ENCODE data around the gene SLC29A1.

SLC29A1 gene

GRCh38 chr6:44258921-44259320 lies 35.5 kb downstream of the SLC29A1 start:
- DNase-seq (ENCODE audit: low read depth): no peak
- no peak for TF ChIP-seq CTCF (IDR thresholded peaks at IDR 0.05; ENCODE audit: control insufficient read depth, insufficient read depth, low read depth, low read length, missing control alignments)
- H3K4me3 ChIP-seq (ENCODE audit: control insufficient read depth, low read depth, low read length): no peak overlapping the region

- no peak overlapping the region for H3K4me3 ChIP-seq (ENCODE audit: control insufficient read depth, low read depth, low read length)
- DNase-seq (ENCODE audit: low read depth): no peak
- TF ChIP-seq CTCF (IDR thresholded peaks at IDR 0.05; ENCODE audit: control insufficient read depth, insufficient read depth, low read depth, low read length, missing control alignments): no peak
Measured at GRCh38 chr6:44260011-44260410, 36.6 kb downstream of the SLC29A1 start.

- no peak for DNase-seq (ENCODE audit: low read depth)
- no peak for TF ChIP-seq CTCF (IDR thresholded peaks at IDR 0.05; ENCODE audit: control insufficient read depth, insufficient read depth, low read depth, low read length, missing control alignments)
- H3K4me3 ChIP-seq (ENCODE audit: control insufficient read depth, low read depth, low read length): no peak overlapping the region
Measured at GRCh38 chr6:44260451-44261297, 37.3 kb downstream of the SLC29A1 start.

GRCh38 chr6:44261581-44261980 lies 38.2 kb downstream of the SLC29A1 start:
- DNase-seq (ENCODE audit: low read depth): no peak
- TF ChIP-seq CTCF (IDR thresholded peaks at IDR 0.05; ENCODE audit: control insufficient read depth, insufficient read depth, low read depth, low read length, missing control alignments): no peak
- no peak overlapping the region for H3K4me3 ChIP-seq (ENCODE audit: control insufficient read depth, low read depth, low read length)

GRCh38 chr6:44262467-44263353 lies 39.3 kb downstream of the SLC29A1 start:
- DNase-seq (ENCODE audit: low read depth): no peak
- no peak for TF ChIP-seq CTCF (IDR thresholded peaks at IDR 0.05; ENCODE audit: control insufficient read depth, insufficient read depth, low read depth, low read length, missing control alignments)
- H3K4me3 ChIP-seq (ENCODE audit: control insufficient read depth, low read depth, low read length): peak overlapping the region; percentile 93; the same call in 1 of the 2 replicates

GRCh38 chr6:44263354-44264100 lies 40.1 kb downstream of the SLC29A1 start:
- peak overlapping the region; percentile 93 for H3K4me3 ChIP-seq (ENCODE audit: control insufficient read depth, low read depth, low read length)
- TF ChIP-seq CTCF (IDR thresholded peaks at IDR 0.05; ENCODE audit: control insufficient read depth, insufficient read depth, low read depth, low read length, missing control alignments): no peak
- DNase-seq (ENCODE audit: low read depth): no peak
